ENCODE results near the gene LEF1.

Gene LEF1

DNA sequence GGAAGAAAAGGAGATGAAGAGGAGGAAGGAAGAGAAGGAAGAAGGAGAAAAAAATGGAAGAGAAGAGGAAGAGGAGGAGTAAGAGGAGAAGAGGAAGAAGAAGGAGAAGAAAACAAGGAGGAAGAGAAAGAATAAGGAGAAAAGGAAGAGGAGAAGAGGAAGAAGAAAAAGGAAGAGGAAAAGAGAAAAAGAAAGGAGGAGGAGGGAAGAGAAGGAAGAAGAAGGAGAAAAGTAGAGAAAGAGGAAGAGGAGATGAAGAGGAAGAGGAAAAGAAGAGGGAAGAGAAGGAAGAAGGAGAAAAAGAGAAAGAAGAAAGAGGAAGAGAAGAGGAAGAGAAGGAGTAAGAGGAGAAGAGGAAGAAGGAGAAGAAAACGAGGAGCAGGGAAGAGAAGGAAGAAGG, 11.8 kb upstream of the LEF1 start:
- H3K36me3 ChIP-seq (ENCODE audit: insufficient read depth): no peaks in the 10 kb centered on the region
- no peaks in the 10 kb centered on the region for H4K20me1 ChIP-seq (ENCODE audit: insufficient read depth)
- H3K4me1 ChIP-seq (ENCODE audit: low read depth, poor library complexity, severe bottlenecking): no peaks in the 10 kb centered on the region
- H3K4me3 ChIP-seq (IDR thresholded peaks at IDR 0.05; ENCODE audit: insufficient read depth, low read depth, low read length): no peak overlapping the region
- H3K79me2 ChIP-seq (ENCODE audit: insufficient read depth, low read depth): no peaks in the 10 kb centered on the region
- TF ChIP-seq, protein P1, sequence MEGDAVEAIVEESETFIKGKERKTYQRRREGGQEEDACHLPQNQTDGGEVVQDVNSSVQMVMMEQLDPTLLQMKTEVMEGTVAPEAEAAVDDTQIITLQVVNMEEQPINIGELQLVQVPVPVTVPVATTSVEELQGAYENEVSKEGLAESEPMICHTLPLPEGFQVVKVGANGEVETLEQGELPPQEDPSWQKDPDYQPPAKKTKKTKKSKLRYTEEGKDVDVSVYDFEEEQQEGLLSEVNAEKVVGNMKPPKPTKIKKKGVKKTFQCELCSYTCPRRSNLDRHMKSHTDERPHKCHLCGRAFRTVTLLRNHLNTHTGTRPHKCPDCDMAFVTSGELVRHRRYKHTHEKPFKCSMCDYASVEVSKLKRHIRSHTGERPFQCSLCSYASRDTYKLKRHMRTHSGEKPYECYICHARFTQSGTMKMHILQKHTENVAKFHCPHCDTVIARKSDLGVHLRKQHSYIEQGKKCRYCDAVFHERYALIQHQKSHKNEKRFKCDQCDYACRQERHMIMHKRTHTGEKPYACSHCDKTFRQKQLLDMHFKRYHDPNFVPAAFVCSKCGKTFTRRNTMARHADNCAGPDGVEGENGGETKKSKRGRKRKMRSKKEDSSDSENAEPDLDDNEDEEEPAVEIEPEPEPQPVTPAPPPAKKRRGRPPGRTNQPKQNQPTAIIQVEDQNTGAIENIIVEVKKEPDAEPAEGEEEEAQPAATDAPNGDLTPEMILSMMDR (conservative IDR thresholded peaks at IDR 0.05; ENCODE audit: low read depth, low read length): no peak
- no peak overlapping the region for H3K9ac ChIP-seq
- H2AFZ ChIP-seq (ENCODE audit: low read depth): no peak overlapping the region
- no peaks in the 10 kb centered on the region for H3K27me3 ChIP-seq (ENCODE audit: insufficient read depth, low read depth)
- H3K27ac ChIP-seq: no peak overlapping the region
- no peak overlapping the region for H3K4me2 ChIP-seq

- TF ChIP-seq, protein P1 (conservative IDR thresholded peaks at IDR 0.05; ENCODE audit: low read depth, low read length): no peak
- Histone ChIP-seq H4K20me1 (ENCODE audit: insufficient read depth) (no peaks in the 10 kb centered on the region), H3K4me2 (no peak overlapping the region), H3K27me3 (ENCODE audit: insufficient read depth, low read depth) (peaks cover 8% of the 10 kb centered on the region), H3K4me1 (ENCODE audit: low read depth, poor library complexity, severe bottlenecking) (peaks cover 7% of the 10 kb centered on the region), H3K27ac (no peak overlapping the region), H3K36me3 (ENCODE audit: insufficient read depth) (no peaks in the 10 kb centered on the region), H3K4me3 (IDR thresholded peaks at IDR 0.05; ENCODE audit: insufficient read depth, low read depth, low read length) (no peak overlapping the region), H3K79me2 (ENCODE audit: insufficient read depth, low read depth) (no peaks in the 10 kb centered on the region), H2AFZ (ENCODE audit: low read depth) (no peak overlapping the region), H3K9ac (no peak overlapping the region)
These were observed 7.2 kb upstream of the LEF1 start for GRCh38 chr4:108175966-108176365.

DNA sequence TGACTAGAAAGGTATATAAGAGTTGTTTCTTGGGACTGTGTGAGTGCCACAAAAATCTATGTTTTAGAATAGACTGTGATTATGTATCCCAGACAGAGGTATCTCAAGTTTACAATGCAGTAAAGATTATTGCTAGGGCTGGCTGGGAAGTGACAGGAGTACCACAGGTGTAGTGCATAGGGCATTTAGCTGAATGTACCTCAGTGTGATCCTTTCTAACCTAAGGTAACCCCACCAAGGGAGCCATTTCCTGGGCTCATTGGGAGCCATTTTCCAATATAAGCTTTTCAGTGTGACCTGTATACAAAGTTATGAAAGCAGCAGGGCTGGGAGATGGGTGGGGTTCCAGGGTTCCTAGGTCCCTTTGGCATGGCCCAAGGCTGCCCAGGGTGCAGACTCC, 6.1 kb upstream of the LEF1 start:
- H3K79me2 ChIP-seq (ENCODE audit: insufficient read depth, low read depth): no peaks in the 10 kb centered on the region
- H3K9ac ChIP-seq: no peak overlapping the region
- H3K27ac ChIP-seq: no peak overlapping the region
- H4K20me1 ChIP-seq (ENCODE audit: insufficient read depth): no peaks in the 10 kb centered on the region
- no peaks in the 10 kb centered on the region for H3K36me3 ChIP-seq (ENCODE audit: insufficient read depth)
- no peak overlapping the region for H3K4me3 ChIP-seq (IDR thresholded peaks at IDR 0.05; ENCODE audit: insufficient read depth, low read depth, low read length)
- no peak overlapping the region for H3K4me2 ChIP-seq
- no peak overlapping the region for H2AFZ ChIP-seq (ENCODE audit: low read depth)
- H3K4me1 ChIP-seq (ENCODE audit: low read depth, poor library complexity, severe bottlenecking): peaks cover 7% of the 10 kb centered on the region
- H3K27me3 ChIP-seq (ENCODE audit: insufficient read depth, low read depth): peaks cover 10% of the 10 kb centered on the region
- TF ChIP-seq, protein P1 (conservative IDR thresholded peaks at IDR 0.05; ENCODE audit: low read depth, low read length): no peak

- peaks cover 7% of the 10 kb centered on the region for H3K4me1 ChIP-seq (ENCODE audit: low read depth, poor library complexity, severe bottlenecking)
- H3K27ac ChIP-seq: peak overlapping the region; percentile 55
- H3K36me3 ChIP-seq (ENCODE audit: insufficient read depth): no peaks in the 10 kb centered on the region
- peak overlapping the region; percentile 91 for H2AFZ ChIP-seq (ENCODE audit: low read depth)
- H3K27me3 ChIP-seq (ENCODE audit: insufficient read depth, low read depth): peaks cover 13% of the 10 kb centered on the region
- peak overlapping the region; percentile 79 for H3K4me2 ChIP-seq
- peak overlapping the region; percentile 66 for H3K9ac ChIP-seq
- H3K79me2 ChIP-seq (ENCODE audit: insufficient read depth, low read depth): no peaks in the 10 kb centered on the region
- no peak overlapping the region for H3K4me3 ChIP-seq (IDR thresholded peaks at IDR 0.05; ENCODE audit: insufficient read depth, low read depth, low read length)
- TF ChIP-seq, protein P1 (conservative IDR thresholded peaks at IDR 0.05; ENCODE audit: low read depth, low read length): no peak
- no peaks in the 10 kb centered on the region for H4K20me1 ChIP-seq (ENCODE audit: insufficient read depth)
These were observed 4.9 kb upstream of the LEF1 start for GRCh38 chr4:108173599-108174057.

All from KMS-11 (cell line).